Activated T-cell treated with anti-CD3 and anti-CD28 coated beads, Interleukin-2, amount 50 U/mL, for 48 hours (primary cell): ENCODE data around the gene NPFFR2.
"Not testable (repeated sequence)": the region's sequence is repeated elsewhere in the genome, so short reads cannot be mapped to it uniquely, and the experiment has no call there.

ENCODE experiments used
- DNase-seq, 2 experiments: peaks; one replicate each; pipeline ENCODE4 v3.0.0-alpha.2; 2020

NPFFR2 gene

DNA sequence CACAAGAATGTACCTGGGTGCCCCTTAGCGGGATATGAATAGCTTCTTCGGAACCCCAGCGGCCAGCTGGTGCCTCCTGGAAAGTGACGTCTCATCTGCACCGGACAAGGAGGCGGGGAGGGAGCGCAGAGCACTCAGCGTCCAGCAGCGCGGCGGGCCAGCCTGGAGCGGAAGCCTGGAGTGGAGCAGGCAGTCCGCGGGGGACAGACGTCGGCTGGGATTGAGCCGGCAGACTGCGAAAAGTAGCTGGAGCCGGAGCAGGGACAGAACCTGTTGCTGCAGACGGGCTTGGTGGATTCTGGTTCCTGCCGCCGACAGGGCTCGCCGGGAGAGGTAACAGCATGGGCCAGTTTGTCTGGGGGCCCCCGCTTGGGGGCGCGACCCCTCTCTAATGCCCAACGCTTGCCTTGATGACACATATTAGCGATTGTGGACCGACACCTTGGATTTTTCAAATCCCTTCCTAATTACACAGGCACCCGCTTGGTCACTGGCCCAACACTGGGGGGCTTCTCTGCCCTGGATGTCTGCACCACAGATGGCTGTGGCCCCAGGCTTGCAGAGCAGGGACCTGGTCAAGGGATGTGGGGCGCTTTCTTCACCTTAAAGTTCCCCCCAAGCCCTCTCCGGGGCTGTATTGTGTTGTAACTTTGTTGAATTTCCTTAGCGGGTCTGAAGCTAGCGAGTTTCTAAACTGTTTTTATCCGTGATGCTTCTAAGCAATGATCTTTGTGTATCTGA lies at the start of gene NPFFR2:
TSS of gene NPFFR2 (plus strand) at position 133 of the 741 bp plus-strand sequence. CDS start 96,592 bp downstream, outside the sequence.
- no peak for DNase-seq

DNA sequence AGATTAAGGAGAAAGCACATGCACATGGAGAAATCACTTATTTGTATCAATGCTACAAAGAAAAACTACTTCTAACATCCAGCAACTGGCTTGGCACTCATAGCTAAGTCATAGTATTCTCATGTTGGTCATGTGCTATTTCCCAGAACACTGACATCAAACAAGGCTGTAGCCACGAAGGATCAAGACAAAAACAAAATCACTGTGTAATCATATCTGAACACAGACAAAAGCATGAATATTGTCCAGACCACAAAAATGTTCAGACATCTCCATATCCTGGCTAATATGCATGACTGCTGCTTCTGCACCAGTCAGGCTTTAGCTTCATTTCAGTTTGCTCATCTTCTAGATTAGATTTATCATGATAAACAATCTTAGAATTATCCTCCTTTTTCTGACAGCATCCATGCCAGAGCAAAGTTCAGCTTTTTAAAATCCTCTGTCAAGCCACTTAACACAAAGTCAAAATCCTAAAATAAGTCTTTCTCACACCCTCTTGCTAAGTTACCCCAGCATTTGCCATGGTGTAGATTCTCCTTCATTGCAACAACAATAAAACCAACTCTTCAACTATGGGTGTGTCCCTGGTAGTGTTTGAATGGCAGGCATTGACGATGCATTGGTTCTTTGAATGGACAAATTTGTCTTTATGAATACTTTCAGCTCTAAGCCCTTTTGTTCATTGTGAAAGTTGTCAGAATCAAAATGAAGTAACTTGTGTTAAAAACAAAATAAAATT lies 39.1 kb upstream of the NPFFR2 start:
- DNase-seq = no peak

DNA sequence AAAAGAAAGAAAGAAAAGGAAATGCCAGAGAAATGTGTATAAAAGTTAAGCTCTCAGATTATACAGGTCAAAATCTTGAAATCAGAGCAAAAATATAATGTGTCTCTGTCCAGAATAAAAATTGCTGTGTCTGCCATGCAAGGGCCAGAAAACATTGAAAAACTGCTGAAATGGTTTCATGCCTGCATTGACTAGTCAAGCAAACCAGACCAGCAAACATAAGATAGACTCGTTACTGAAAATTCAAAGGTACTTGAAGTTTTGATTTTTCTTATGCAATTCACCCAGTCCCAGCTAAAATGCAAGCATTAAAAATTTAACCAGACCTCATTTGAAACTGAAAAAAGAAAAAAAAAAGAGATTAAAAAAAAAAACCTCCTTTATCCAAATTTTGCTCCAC lies 37.2 kb upstream of the NPFFR2 start:
- DNase-seq = no peak

DNA sequence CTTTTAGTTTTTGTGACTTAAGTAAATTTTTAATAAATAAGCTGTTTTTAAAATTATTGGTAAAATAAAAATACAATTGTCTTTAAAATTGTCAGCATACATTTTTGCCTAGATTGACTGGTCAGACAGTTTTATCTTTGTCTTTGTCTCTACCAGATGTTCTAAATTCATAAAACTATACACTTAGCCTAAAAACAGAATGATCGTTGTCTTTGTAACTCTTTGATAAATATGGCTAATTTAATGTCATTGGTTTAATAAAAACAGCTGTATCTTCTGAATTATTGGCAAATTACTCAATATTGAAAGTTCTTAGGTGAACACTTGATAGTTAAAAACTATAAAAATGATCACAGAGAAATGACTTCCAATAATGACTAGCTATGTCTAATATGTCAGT lies 36.5 kb upstream of the NPFFR2 start:
- no peak for DNase-seq

DNA sequence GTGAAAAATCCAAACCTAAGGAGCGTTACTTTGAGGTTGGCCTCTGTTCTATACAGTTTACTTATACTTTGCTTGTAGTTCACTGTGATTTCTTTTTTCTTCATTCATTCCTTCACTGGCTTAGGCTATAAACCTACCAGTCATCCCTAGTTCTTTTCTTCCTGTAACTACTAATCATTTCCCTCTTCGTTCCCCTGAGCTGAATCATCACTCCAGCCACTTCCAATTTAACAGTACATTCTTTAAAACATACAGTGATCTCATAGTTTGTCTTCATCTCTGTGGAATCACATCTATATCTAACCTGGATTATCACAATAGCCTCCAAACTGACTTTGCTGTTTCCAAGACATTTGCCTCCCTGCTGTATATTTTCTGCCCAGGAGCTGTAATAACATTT lies 25.2 kb upstream of the NPFFR2 start:
- DNase-seq = no peak

DNA sequence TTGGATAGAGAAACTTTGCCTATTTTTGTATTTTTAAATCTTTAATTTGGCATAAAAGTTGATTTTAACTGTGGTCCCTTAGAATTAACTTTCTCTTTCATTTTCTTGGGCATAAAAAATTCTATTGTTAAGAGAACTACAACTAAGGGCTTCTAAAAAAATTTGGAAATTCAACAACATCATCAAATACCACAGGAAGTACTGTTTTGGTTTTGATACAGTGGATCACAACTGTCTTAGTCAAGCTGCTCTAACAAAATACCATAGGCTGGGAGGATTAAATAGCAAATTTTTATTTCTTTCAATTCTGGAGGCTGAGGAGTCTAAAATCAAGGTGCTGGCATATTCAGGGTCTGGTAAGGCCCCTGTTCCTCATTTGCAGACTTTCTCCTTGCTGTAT lies 19.9 kb upstream of the NPFFR2 start:
- no peak for DNase-seq

DNA sequence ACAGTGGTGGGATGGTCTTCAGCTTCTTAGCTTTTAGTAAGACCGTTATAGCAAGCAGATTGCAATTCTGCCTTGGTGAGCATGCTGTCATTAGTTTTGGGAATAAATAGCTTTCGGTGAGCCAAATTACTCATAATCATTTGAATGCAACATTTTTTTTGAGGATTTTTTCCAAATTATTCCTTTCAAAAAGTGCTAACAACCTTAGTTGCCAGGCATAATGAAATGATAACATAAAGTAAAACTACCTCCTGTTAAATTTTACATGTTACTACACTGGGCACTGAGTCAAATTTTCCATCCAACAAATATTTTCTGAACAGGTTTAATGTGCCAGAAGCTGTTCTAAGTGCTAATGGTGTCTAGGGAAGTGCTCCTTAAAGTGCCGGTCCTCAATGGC lies 15.8 kb upstream of the NPFFR2 start:
- no peak for DNase-seq

DNA sequence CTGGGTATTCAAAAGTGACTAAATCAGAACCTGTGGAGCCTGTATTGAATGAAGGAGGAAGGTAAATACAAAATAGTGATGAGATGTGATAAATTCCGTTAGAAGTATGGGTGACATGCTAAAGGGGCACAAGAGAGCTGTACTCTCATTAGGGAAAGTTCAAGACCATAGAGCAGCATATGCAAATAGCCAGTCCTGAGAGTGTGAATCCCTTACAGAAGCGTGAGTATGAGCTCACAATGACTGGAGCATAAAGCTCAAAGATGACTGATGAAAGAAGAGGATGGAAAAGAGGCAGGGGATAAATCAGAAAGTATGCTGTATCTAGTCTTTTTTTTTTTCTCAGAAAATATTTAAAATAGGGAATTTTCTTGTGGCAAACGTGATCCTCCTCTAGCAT lies 12.1 kb upstream of the NPFFR2 start:
- no peak for DNase-seq

DNA sequence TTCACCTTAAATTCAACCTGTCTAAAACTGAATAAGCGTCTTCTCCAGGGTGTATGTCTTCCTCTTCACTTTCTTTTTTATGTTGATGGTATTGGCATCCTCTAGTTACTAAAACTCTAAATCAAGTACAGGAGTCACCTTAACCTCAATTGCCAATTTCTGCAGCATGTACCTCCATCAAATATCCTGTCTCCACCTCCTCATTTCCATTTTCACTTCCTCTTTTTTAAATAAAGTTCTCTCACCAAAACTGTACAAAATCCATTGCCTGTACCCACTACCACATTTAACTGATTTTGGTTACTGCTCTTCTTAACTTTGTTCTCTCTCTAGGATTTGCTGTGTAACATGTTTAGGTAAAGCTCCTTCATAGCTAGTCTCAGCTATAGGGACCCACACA lies 9.2 kb upstream of the NPFFR2 start:
- no peak for DNase-seq

DNA sequence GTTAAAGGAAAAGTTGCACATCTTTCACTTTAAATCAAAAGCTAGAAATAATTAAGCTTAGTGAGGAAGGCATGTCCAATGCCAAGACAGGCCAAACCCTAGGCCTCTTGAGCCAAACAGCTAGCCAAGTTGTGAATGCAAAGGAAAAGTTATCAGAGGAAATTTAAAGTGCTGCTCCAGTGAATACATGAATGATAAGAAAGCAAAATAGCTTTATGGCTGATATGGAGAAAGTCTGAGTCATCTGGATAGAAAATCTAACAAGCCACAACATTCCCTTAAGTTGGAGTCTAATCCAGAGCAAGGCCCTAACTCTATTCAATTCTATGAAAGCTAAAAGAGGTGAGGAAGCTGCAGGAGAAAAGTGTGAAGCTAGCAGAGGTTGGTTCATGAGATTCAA lies 23.8 kb downstream of the NPFFR2 start:
- no peak for DNase-seq

DNA sequence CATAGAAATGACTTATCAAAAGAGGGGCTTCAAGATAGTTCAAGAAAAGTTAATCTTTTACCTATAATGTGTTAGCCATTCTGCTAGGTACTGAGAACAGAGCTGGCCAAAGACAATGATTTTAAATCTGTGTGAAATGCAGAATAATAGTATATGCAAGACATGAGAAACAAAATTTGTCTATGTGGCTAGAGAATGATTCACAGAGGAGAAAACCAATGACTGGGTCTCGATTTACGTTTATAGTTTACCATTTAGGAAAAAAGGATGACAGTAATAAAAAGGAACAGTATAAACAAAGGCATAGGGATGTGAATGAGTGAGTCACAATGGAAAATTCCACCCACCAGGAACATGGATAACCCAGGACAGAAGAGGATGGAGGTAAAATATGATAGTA lies 31.9 kb downstream of the NPFFR2 start:
- DNase-seq = no peak

DNA sequence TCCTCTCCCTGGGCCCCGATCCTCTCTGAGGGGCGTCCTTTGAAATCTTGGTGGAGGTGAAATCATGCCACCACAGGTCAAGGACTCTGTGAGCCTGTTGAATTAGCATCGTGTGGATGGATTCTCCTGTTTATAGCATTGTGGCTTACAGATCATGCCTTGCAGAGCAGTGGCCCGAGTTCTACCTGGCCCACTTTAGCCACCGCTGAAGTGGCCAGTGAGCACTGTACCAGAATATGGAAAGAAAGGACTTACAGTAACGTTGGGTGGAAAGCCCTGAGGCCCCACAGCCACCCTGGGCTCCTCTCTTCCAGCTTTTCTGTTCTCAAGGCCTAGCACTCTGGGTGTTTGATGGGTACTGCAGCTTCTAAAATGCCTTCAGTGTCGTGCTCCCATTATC lies 35.3 kb downstream of the NPFFR2 start:
- DNase-seq = no peak

DNA sequence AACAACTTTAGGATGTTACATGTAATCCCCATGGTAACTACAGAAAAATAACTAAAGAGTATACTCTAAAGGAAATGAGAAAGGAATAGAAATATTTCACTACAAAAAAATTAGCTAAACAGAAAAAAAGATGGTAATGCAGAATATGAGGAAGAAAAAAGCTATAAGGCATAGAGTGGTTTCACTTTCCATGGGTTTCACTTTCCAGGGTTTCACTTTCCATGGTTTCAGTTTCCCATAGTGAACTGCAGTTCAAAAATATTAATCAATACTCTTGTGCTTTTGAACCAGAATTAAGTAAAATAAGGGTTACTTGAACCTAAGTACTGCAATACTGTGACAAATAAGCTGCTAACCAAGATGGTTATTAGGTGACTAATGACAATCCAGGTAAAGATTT lies 42.0 kb downstream of the NPFFR2 start:
- no peak for DNase-seq

DNA sequence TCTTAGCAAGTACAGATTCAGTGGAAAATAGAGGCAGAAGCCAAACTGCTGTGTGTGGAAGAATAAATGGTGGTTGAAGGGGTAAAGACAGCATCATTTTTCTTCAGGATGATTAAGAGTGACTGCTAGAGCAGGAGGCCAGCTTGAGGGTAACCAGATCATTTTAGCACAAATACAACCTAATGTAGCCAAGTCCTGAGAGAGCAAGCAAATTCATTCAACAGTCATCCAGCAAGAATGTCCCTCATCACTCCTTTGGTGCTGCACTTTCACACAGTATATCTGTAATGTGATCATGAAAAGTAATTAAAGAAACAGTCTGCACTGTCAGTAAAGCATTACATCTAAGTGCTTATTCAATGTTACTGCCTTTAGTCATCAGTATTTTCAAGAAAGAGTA lies 44.8 kb downstream of the NPFFR2 start:
- no peak for DNase-seq

DNA sequence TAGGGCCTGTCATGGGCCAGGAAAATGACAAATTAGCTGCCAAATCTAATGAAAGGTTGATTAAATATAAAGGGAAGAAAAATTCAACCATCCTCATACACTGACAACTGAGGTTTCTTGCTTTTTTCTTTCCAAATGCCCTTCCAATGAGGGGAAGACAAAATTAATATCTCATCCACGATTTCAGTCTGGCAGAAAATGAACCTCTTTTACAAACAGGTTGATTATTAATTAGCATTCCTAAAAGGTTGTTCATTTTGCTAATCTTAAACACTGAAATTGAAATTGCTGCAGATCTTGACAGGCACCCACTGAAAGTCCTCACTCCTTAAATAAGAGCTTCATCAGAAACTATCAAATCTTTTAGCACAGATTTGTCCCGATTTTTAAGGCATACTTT lies 45.5 kb downstream of the NPFFR2 start:
- no peak for DNase-seq

DNA sequence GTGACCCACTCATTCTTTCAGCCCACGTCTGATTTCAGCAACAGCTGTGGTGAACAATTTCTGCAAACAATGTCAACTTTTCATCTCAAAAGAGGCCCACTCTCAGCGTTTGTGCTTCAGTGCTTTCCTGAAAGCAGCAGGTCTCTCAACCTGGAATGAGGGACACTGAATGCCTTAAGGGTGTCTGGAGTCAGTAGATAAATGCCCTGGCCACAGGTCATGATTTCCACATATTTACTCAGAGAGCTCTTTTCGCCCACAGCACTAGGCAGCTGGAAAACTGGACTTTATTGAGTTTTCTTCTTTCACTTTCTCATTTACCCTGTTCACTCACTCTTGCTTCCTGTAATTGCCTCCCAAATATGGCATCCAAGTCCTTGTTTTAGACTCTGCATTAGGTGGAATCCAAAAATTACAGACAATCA lies 52.8 kb downstream of the NPFFR2 start:
- DNase-seq = no peak

DNA sequence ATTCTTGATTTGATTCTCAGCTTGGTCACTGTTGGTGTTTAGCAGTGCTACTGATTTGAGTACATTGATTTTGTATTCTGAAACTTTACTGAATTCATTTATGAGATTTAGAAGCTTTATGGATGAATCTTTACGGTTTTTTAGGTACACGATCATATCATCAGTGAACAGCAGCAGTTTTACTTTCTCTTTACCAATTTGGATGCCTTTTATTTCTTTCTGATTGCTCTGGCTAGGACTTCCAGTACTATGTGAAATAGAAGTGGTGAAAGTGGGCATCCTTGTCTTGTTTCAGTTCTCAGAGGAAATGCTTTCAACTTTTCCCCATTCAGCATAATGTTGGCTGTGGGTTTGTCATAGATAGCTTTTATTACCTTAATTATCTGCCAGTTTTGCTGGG lies 58.8 kb downstream of the NPFFR2 start:
- DNase-seq = not testable (repeated sequence)

DNA sequence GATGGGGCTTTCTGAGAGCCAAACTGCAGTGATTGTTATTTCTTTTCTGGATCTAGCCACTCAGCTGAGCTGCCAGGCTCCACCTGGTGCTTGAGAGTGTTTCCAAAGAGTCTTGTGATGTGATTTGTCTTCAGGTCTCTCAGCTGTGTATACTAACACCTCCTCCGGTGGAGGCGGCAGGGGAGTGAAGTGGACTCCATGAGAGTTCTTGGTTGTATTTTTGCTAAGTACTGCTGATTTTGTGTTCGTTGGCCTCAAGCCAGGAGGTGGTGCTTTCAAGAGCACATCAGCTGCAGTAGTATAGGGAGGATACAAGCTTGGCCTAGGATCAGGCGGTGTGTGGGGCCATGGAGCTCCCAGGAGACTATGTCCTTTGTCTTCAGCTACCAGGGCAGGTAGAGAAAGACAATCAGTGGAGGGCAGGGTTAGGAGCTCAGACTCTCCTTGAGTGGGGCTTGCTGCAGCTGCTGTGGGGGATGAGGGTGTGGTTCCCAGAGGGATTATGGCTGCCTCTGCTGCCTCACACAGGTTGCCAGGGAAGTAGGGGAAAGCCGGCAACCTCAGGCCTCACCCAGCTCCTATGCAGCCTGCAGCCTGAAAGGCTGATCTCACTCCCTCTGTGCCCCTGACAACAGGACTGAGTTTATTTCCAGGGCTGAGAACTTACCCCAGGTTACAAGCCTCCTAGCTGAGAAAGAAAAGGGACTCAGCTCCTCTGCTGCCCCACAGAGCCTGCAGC lies 62.4 kb downstream of the NPFFR2 start:
- no peak for DNase-seq

DNA sequence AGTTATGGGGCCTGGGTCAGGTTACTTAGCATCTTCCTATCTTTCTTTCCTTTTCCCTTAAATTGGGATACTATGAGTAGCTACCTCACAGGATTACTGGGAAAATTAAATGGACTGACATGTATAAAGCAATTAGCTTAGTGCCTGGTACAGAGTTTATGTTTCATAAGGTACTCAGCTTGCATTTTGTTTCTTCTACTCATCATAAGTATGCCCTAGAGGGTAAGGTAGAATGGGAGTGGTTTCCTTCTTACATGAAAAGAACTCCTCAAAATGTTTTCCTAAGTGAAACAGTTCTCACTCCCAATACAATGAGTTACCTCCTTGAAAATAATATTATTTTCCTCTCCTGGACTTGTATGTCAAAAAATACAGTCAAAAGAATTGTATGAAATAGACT lies 75.7 kb downstream of the NPFFR2 start:
- no peak for DNase-seq

DNA sequence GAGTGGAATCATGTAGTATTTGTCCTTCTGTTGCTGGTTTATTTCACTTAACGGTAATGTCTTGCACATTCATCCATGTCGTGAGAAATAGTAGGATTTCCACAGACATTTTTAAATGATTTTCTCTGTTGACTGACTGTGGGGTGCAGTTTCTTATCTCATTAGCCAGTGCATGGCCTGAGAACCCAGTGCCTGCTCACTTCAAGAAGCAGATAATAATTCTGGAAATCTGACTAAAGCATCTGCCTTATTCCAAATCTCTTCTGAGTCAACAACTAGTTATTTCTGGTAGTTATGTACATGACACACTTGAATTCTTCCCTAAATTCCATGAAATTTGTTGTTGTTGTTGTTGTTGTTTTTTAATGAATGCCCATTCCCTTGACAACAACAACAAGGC lies 77.6 kb downstream of the NPFFR2 start:
- DNase-seq = no peak

DNA sequence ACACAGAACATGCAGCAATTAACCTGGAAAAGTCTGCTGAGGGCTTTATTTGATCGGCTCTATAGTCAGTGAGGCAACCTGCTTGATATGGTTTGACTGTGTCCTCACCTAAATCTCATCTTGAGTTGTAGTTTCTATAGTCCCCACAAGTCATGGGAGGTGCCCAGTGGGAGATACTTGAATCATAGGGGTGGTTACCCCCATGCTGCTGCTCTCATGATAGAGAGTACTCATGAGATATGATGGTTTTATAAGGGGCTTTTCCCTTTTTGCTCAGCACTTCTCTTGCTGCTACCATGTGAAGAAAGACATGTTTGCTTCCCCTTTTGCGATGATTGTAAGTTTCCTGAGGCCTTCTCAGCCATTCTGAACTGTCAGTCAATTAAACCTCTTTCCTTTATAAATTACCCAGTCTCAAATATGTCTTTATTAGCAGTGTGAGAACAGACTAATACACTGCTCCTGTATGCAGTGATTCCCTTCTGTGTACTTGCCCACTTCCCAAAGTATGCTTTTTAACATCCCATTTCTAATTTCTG lies 78.2 kb downstream of the NPFFR2 start:
- DNase-seq = no peak

DNA sequence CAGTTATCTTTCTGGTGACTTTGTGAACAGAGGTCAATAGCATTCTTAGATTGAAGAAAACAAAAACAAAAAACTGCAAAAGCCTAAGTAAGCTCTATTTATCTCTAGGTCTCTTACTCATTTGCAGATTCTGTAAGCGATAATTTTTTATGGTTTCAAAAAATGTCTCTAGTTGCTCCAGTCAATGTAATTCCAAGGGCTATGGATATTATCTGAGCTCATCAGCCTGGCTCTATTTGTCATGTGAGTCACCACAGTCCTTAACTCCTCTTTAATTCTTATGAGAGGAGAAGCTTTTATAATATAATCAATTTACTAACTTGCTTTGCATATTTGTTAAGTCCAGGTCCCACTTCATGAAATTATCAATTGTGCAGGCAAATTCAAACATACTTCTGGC lies 79.1 kb downstream of the NPFFR2 start:
- DNase-seq = no peak

DNA sequence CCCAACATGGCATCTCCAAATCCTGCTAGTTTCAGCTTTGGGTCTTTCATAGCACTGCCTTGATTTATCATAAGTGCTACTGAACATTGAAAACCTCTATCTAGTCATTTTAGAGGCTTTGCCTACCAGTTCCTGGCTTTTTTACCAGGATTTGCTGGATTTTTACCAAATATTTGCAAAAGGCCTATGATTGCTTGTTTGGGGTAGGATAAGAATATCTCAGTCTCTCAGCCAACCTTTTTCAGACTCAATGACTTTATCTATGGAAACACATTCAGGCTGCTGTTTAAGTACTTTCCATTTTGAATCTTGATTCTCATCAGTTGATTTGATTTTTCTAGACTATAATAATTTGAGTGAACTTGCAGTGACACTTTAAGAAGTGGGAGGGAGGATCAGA lies 80.1 kb downstream of the NPFFR2 start:
- DNase-seq = no peak
